Sciatic nerve (tissue), 2 donors: ENCODE results near the gene HHAT. TPM values are rescaled to one million over a fixed set of nuclear protein-coding genes. Genes with fewer than 3 reads are reported as not detected.
"Not testable (repeated sequence)": the region's sequence is repeated elsewhere in the genome, so short reads cannot be mapped to it uniquely, and the experiment has no call there.

Experiments used
- ATAC-seq: fragments of 200-7000 bp; cut with Tn5 transposase; one replicate; pipeline ENCODE4 v1.9.1; 2020; ENCODE audit warnings: mild to moderate bottlenecking, moderate library complexity
- DNase-seq: peaks from one replicate; pipeline ENCODE4 v3.0.0-alpha.2; 2020; ENCODE audit warnings: low spot score
- intact Hi-C: fragments of 100-400 bp; cut with DNase I; formaldehyde crosslinking; loops from one replicate; pipeline ENCODE4 v1.14.2; 2022
- total RNA-seq: library from RNA; stranded (reverse); fragmentation: NEBNext Ultra II Directional; extraction: Animal tissue kit (Norgen Biotek cat#: 25700); gene quantifications from one replicate; pipeline ENCODE4 v1.2.1, GENCODE V29; 2021
- donor health status: DM: no; HTN: no; CAD: no.
- donor health status: DM: no; HTN: no; CAD: no.

HHAT gene
- total RNA-seq, 1 donor from 2014 or later: 7.7 TPM

DNA sequence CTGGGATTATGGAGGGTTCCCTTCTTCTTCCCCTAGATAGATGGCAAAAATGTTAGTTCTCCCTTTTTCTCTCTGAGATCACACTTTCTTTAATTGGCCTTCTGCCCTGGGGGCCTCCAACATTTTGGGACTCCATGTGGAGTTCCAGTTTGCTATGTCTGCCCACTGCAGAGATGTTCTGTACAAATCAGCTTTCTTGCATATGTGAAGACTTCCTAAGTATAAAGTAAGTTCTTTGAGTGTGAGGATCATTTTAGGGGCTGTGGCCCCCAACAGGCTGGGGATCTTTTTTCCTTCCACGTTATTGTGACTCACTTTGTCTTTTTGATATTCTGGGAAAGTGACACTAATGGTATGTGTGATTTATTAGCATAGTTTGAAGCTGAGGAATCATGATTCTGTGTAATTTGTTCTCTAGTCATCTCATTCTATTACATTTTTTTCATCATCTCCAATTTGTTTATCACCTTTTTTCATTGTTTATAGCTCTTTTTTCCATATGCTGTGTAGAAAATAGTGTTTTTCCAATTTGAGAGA, 48.2 kb downstream of the HHAT start:
- DNase-seq: no peak
- ATAC-seq: no peak
- intact Hi-C loops: no loop called here

- ATAC-seq (no peak), DNase-seq (no peak)
- intact Hi-C loops: no loop called here
These were observed 49.1 kb downstream of the HHAT start for GRCh38 chr1:210377731-210378333.

- intact Hi-C loops: no loop called here
- ATAC-seq (no peak), DNase-seq (no peak)
These were observed 50.0 kb downstream of the HHAT start for GRCh38 chr1:210378736-210379135.

- DNase-seq (no peak), ATAC-seq (peak; percentile 55)
- intact Hi-C loops: no loop called here
These were observed 53.2 kb downstream of the HHAT start for GRCh38 chr1:210381934-210382333.

GRCh38 chr1:210384625-210385024, 55.9 kb downstream of the HHAT start:
- intact Hi-C loops: no loop called here
- no peak for ATAC-seq
- no peak for DNase-seq

DNA sequence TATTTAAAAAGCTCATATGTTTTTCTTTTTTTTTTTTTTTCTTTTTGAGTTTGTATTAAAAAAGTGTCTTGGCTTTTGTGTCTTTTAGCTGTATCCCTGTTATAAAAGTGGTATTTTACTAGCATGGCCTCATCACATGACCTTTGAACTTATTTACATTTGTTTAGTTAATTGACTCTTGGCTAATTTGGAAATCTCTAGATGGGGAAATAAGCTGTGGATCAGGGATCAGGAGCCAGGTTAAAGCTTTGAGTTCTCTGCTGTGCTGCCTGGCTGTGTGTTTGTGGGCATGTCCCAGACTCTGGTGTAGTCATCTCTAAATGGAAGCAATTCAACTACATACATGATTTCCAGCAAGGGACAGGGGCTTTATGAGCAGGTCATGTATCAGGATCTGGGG, 56.5 kb downstream of the HHAT start:
- ATAC-seq (no peak), DNase-seq (no peak)
- intact Hi-C loops: no loop called here

- DNase-seq (no peak), ATAC-seq (peak; percentile 64)
- intact Hi-C loops: loop anchor here (10.0 kb wide), 1 partner anchor 60 kb away; no protein-coding TSS in a partner anchor
These were observed 65.6 kb downstream of the HHAT start for GRCh38 chr1:210394281-210394821.

DNA sequence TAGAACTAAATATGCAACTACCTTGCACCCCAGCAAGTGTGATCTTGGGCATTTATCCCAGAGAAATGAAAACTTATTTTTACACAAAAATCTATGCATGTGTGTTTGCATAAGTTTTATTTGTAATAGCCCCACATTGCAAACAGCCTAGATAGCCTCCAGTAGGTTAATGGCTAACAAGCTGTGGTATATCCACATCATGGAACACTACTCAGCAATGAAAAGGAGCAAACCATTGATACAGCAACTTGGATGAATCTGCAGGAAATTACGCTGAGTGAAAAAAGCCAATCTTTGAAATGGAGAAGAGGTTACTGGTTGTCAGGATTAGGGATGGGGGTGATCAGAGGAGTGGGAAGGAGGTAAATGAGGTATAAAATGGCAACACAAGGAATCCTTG, 67.8 kb downstream of the HHAT start:
- DNase-seq: no peak
- intact Hi-C loops: loop anchor here (10.0 kb wide), 1 partner anchor 62 kb away; no protein-coding TSS in a partner anchor
- ATAC-seq: no peak

DNA sequence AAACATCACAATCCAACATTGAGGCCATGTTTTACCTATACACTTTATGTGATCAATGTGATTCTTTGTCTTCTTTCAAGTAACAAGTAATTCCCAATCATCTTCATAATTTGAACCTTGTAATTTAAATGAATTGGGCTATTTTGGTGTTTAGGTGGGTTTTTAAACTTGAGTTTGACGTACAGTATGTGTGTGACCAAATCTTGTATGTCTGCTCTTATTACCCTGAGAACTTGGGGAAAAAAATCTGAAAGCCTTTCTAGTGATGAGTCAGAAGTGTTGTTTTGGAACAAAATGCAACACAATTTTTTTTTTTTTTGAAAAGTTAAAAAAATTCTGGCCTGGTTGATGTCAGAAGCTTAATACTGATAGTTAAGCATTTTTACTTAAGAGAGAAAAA, 68.5 kb downstream of the HHAT start:
- DNase-seq: no peak
- intact Hi-C loops: loop anchor here (10.0 kb wide), 1 partner anchor 62 kb away; no protein-coding TSS in a partner anchor
- ATAC-seq: no peak

- DNase-seq (no peak), ATAC-seq (no peak)
- intact Hi-C loops: loop anchor here (2.0 to 10.0 kb wide), 2 partner anchors 63 to 87 kb away; no protein-coding TSS in a partner anchor
These were observed 69.0 kb downstream of the HHAT start for GRCh38 chr1:210397681-210398080.

DNA sequence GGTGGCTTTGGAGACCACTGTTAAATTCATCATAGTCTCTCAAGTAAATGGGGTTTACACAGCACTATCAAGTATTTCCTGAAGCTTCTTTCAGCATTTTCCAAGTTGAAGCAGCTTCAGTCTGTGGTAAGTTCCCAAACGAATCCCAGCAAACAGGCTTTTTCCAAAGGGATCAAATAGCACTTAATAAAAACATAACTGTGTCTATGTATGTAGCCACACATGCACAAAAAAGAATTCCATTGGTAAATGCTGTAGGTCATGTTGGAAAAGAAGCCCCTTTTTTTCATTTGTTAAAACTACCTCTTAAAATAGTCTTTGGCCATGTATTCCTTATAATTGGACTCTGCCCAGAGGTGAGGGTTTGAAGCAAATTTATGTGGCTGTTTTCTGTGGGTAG, 69.8 kb downstream of the HHAT start:
- DNase-seq (no peak), ATAC-seq (no peak)
- intact Hi-C loops: loop anchor here (2.0 to 10.0 kb wide), 2 partner anchors 64 to 88 kb away; no protein-coding TSS in a partner anchor

DNA sequence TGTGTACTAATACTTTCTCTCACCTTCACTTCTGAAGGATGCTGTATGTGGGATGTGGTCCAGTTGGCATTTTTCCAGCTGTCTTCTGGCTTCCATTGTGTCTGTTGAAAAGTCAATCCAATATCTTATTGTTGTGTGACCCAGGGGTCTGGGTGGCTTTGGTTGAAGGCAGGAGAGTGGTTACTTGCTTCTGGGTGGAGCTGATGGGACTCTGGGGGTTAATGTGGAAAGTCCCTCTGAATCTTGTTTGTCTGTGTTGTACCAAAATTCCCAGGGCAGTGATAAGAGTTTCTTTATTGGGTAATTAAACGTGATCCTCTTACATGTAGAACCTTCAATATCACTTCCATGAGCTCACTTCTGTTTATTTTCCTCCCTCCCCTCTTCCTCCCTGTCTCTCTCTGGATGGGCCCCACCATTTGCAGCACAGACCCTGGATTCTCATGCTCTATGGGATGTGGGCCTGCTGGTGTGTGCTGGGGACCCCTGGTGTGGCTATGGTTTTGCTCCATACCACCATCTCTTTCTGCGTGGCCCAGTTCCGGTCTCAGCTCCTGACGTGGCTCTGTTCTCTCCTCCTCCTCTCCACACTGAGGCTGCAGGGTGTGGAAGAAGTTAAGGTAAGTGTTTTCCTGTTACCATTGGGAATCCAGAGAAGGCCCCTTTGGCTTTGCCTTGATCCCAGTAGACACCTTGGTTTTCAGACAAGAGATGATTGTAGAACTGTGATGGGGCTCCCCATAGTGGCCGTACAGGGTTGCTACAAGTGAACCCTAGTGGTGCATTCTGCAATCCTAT, 71.5 kb downstream of the HHAT start:
- intact Hi-C loops: no loop called here
- peak; percentile 67 for DNase-seq
- ATAC-seq: peak; percentile 90

GRCh38 chr1:210402560-210402959, 73.9 kb downstream of the HHAT start:
- DNase-seq (no peak), ATAC-seq (no peak)
- intact Hi-C loops: no loop called here

GRCh38 chr1:210405316-210405715, 76.6 kb downstream of the HHAT start:
- ATAC-seq (no peak), DNase-seq (no peak)
- intact Hi-C loops: loop anchor here (5.0 kb wide), 1 partner anchor 732 kb away; no protein-coding TSS in a partner anchor

DNA sequence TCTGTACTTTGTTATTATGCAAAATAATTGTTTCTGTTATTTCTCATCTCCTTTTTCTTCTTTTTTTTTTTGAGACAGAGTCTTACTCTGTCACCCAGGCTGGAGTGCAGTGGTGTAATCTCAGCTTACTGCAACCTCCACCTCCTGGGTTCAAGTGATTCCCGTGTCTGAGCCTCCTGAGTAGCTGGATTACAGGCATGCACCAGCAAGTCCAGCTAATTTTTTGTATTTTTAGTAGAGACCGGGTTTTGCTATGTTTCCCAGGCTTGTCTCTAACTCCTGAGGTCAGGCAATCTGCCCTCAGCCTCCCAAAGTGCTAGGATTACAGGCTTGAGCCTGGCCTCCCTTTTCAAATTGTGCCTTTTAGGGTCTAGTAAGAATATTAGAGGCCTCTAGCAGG, 77.6 kb downstream of the HHAT start:
- not testable (repeated sequence) for ATAC-seq, DNase-seq
- intact Hi-C loops: loop anchor here (5.0 kb wide), 1 partner anchor 731 kb away; no protein-coding TSS in a partner anchor

GRCh38 chr1:210407207-210407886, 78.6 kb downstream of the HHAT start:
- ATAC-seq: peak; percentile 75
- intact Hi-C loops: loop anchor here (5.0 kb wide), 1 partner anchor 730 kb away; no protein-coding TSS in a partner anchor
- peak; percentile 85 for DNase-seq

DNA sequence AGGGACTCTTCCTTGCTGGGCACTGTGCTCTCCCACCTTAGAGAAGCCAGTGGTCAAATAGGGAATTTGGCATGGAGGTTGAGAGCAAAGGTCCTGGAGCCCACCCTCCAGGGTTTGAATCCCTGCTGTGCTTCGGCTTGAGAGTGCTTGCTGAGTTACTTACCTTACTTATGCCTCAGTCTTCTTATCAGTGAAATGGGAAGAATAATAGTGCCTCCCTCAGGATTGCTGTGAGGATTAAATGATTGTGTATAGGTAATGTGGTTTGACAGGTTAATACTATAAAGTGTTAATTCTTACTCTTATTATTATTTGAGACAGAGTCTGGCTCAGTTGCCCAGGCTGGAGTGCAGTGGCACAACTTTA, 79.2 kb downstream of the HHAT start:
- ATAC-seq: no peak
- no peak for DNase-seq
- intact Hi-C loops: loop anchor here (5.0 kb wide), 1 partner anchor 729 kb away; no protein-coding TSS in a partner anchor

DNA sequence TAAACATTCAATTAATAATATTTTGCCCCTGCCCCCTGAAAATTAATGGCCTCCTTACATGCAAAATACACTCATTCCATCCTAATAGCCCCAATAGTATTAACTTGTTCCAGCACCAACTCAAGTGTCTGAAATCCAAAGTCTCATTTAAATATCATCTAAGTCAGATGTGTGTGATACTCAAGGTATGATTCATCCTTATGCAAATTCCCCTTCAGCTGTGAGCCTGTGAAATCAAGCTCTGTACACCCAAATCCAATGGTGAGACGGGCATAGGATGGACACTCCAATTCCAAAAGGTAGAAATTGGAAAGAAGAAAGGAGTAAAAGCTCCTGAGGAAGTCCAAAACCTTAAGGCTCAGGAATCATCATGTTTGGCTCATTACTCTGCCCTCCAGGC, 83.5 kb downstream of the HHAT start:
- ATAC-seq: no peak
- DNase-seq: no peak
- intact Hi-C loops: no loop called here

DNA sequence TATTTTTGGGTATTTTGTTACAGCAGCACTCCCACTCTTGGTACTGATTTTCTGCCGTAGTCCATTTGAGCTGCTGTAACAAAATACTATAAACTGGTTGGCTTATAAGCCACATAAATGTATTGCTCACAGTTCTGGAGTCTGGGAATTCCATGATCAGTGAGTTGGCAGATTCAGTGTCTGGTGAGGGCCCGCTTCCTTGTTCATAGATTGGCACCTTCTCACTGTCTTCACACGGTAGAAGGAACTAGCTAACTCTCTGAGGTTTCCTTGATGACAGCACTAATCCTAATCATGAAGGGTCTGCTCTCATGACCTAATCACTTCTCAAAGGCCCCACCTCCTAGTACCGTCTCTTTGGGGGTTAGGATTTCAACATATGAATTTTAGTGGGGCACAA, 85.2 kb downstream of the HHAT start:
- DNase-seq: no peak
- intact Hi-C loops: no loop called here
- no peak for ATAC-seq
